ENCODE results near the gene ZBP1.

The ZBP1 gene

DNA sequence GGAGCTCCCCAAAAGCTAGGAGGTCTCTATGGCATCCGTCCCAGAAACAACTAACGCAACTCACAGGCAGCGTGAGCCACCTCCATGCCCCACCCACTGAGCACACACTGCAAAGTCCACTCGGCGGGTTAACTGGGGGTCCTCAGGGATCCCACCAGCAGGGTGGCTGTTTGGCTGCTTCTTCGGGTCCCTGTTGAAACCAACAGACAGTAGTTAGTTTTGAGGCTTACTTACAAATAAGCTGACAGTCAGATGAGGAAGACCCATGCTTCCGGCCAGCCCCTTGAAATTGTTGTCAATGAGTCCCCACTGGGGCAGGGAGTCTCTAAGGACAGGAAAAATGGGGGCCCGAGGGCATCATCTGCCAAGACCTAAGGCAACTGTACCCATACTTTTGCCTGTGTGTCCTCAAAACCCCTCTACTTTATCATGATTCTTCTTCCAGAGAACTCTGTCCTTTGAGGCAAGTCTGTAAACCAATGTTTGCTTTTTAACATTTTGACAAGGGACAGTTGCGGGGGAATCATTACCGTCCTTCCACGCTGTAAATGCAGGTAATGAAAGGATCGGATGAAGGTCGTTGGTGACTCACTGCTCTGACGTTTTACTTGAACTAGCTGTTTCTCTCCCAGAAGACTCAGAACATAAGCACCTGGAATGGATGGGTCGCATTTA, 61.5 kb downstream of the ZBP1 start:
- DNase-seq (ENCODE audit: low read depth in 2 of 2) = no peak

DNA sequence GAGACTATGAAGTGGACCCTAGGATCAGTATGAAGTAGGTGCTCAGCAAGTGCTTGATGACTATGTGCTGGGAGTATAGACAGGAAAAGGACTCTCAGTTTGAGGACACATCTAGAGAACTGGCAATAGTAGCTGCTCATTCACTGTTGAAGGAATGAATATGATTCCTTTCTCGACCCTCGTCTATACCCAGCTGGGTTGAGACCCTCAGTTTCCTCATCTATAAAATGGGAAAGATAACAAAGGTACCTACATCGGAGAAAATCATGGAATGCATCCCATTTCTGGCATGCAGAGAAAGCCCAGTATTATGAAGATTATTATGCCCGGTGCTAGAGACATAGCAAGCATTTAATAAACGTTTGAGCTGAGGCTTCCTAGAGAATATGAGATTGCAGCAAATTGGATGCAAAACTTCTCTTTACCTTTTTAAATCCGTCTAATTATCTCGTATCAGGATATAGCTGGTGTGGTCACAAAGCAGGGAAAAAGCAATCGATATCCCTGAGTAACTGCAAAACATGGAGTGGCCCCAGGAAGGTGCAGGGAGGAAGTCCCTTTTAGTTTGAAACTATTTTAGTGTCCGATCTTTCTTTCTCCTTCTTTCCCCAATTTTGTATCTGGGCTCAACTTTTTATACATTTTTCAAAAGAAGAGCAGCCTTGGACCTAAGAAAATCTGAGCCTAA, 62.2 kb downstream of the ZBP1 start:
- DNase-seq (ENCODE audit: low read depth in 2 of 2) = no peak

DNA sequence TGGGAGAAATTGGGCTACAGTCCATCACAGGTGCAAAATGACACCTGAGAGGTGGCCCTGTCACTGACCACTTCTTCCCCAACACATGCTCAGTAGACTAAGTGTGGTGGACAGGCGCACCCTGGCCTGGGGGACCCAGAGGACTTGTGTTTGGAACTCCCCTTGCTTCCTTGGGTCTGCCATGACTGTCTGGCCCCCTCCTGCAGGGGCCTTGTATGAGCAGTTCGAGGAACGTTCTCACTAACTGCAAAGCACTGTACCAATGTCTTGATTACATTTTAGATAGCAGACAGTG, 63.3 kb downstream of the ZBP1 start:
- no peak for DNase-seq (ENCODE audit: low read depth in 2 of 2)

DNA sequence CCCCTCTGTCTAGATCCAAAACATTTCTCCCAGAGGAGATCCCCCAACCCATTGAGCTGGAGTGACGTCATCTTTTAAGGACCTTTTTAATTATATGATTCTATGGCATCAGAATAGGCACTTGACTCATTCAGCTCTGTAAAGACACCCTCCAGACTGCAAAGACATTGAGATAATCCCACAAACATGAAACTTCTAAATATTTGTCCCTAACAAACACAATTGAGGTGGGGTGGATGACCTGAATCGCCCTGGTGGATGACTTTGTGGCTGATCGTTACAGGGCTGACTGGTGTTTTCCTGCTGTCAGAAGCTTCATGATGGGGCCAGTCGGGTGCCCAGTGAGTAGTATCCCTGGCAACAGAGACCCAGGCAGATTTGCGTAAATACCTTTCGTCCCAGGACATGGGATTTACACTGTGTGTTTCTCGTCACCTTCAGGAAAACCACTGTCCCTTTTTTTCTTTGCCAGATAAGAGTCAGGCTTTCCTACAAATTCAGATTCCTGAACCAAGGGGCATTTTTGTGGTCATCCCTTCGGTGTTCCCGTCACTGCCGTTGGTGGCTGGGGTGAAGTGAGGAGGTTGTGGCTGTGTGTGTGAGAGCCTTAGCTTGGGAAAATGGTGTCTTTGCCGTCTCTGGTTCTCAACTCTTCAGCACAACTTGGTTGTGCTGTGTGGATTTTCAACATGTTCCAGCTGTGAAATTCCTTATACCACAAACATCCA, 64.6 kb downstream of the ZBP1 start:
- DNase-seq (ENCODE audit: low read depth in 2 of 2) = no peak

All from stimulated activated CD8-positive, alpha-beta memory T cell treated with anti-CD3 and anti-CD28 coated beads, Interleukin-2, amount 100 ng/mL, for 48 hours (primary cell).